SK-N-SH (cell line): ENCODE results near the gene SPRY1. TPM values are rescaled to one million over a fixed set of nuclear protein-coding genes. Genes with fewer than 3 reads are reported as not detected.

ENCODE experiments used
- CTCF ChIA-PET: fragments of 300-600, 350-600 bp; formaldehyde crosslinking; extraction: SDS; loops from one replicate; lab custom pipeline; 2021; lab: Yijun Ruan, JAX
- POLR2A ChIA-PET: fragments of 350-600 bp; sonication (Branson Sonifier 250); formaldehyde crosslinking; extraction: SDS; loops from one replicate; lab custom pipeline; 2020; ENCODE audit warnings: antibody characterized with exemption, inconsistent platforms; lab: Yijun Ruan, JAX
- DNase-seq: peaks from one replicate; pipeline ENCODE4 v3.0.0; 2012
- H2AFZ ChIP-seq: fragments of 200-600 bp; sonication (generic); 2 replicates; pipeline ENCODE4 v1.8.1; 2016; ENCODE audit warnings: antibody characterized with exemption, mild to moderate bottlenecking, low read depth
- H3F3A ChIP-seq: fragments of 200-600 bp; sonication (generic); replicated peaks from 2 replicates; pipeline ENCODE3; 2016; ENCODE audit warnings: antibody characterized with exemption, mild to moderate bottlenecking; ENCODE audit not compliant: insufficient read depth
- H3K27ac ChIP-seq, 2 experiments: fragments of 200-500 bp in 1 of 2; fragments of 200-600 bp in 1 of 2; sonication (Bioruptor generic) in 1 of 2; sonication (generic), shearing (Covaris generic) in 1 of 2; 2 replicates each; pipeline versions ENCODE4 v1.5.1 to v1.6.1; 2014 to 2016; ENCODE audit warnings: low read depth in 2 of 2, inconsistent platforms in 1 of 2, low read length in 1 of 2, mild to moderate bottlenecking in 1 of 2, mixed read lengths in 1 of 2
- H3K27me3 ChIP-seq: fragments of 200-600 bp; sonication (generic), shearing (Covaris generic); 2 replicates; pipeline ENCODE4 v1.6.1; 2016; ENCODE audit warnings: mixed run types; ENCODE audit not compliant: insufficient read depth
- H3K36me3 ChIP-seq, 2 experiments: fragments of 200-500 bp in 1 of 2; fragments of 200-600 bp in 1 of 2; sonication (Bioruptor generic) in 1 of 2; sonication (generic) in 1 of 2; replicated peaks in 1 of 2; 2 replicates each; pipeline versions ENCODE3 to v1.5.1; 2014 to 2016; ENCODE audit warnings: low read length in 1 of 2, mild to moderate bottlenecking in 1 of 2; ENCODE audit not compliant: insufficient read depth in 2 of 2, control insufficient read depth in 1 of 2
- H3K4me1 ChIP-seq, 2 experiments: fragments of 200-500 bp in 1 of 2; fragments of 200-600 bp in 1 of 2; sonication (Bioruptor generic) in 1 of 2; sonication (generic), shearing (Covaris generic) in 1 of 2; 2 replicates each; pipeline versions ENCODE4 v1.5.1 to v1.6.1; 2014 to 2016; ENCODE audit warnings: low read depth in 1 of 2, low read length in 1 of 2, mixed run types in 1 of 2; ENCODE audit not compliant: insufficient read depth in 2 of 2, control insufficient read depth in 1 of 2
- H3K4me2 ChIP-seq: fragments of 200-600 bp; sonication (generic), shearing (Covaris generic); 2 replicates; pipeline ENCODE4 v1.6.1; 2017; ENCODE audit warnings: mixed run types
- H3K4me3 ChIP-seq, 2 experiments: fragments of 200-500 bp in 1 of 2; fragments of 200-600 bp in 1 of 2; sonication (Bioruptor generic) in 1 of 2; sonication (generic), shearing (Covaris generic) in 1 of 2; 2 replicates each; pipeline versions ENCODE4 v1.5.1 to v1.8.1; 2014 to 2016; ENCODE audit warnings: low read depth in 2 of 2, inconsistent platforms in 1 of 2, low read length in 1 of 2, mild to moderate bottlenecking in 1 of 2, mixed read lengths in 1 of 2, moderate library complexity in 1 of 2
- H3K79me2 ChIP-seq: fragments of 200-600 bp; sonication (generic); 2 replicates; pipeline ENCODE4 v1.8.1; 2017; ENCODE audit warnings: mild to moderate bottlenecking; ENCODE audit not compliant: insufficient read depth
- H3K9ac ChIP-seq: fragments of 200-600 bp; sonication (generic); 2 replicates; pipeline ENCODE4 v1.6.1; 2017; ENCODE audit warnings: mixed run types
- H3K9me2 ChIP-seq: fragments of 200-600 bp; sonication (generic); 2 replicates; pipeline ENCODE4 v1.6.1; 2017; ENCODE audit warnings: mixed run types
- H3K9me3 ChIP-seq: fragments of 200-600 bp; sonication (generic); 2 replicates; pipeline ENCODE4 v1.6.1; 2017; ENCODE audit warnings: mixed run types, mild to moderate bottlenecking, moderate library complexity
- H4K20me1 ChIP-seq: fragments of 200-600 bp; sonication (generic); 2 replicates; pipeline ENCODE4 v1.6.1; 2017; ENCODE audit warnings: mild to moderate bottlenecking, mixed run types; ENCODE audit not compliant: insufficient read depth
- CHD2 ChIP-seq: fragments of 150-350 bp; IDR thresholded peaks from 2 replicates; pipeline ENCODE4 v1.6.1; 2018; ENCODE audit warnings: low read length; ENCODE audit not compliant: partially characterized antibody
- ELF1 ChIP-seq: IDR thresholded peaks from 2 replicates; pipeline ENCODE4 v1.4.0; 2012
- EP300 ChIP-seq, 2 experiments: IDR thresholded peaks; 2 replicates each; pipeline versions ENCODE4 v1.4.0 to v1.6.1; 2012; ENCODE audit warnings: borderline replicate concordance in 1 of 2, low read depth in 1 of 2, low read length in 1 of 2
- EZH2phosphoT487 ChIP-seq: fragments of 200-600 bp; sonication (generic); IDR thresholded peaks from 2 replicates; pipeline ENCODE4 v1.6.1; 2017; ENCODE audit warnings: low read depth, mixed run types, mild to moderate bottlenecking, antibody characterized with exemption, moderate library complexity, borderline replicate concordance
- FOSL2 ChIP-seq: IDR thresholded peaks from 2 replicates; pipeline ENCODE4 v1.4.0; 2012; ENCODE audit warnings: low read depth, mild to moderate bottlenecking, moderate library complexity, borderline replicate concordance
- FOXJ3 ChIP-seq: sonication (generic); formaldehyde crosslinking; IDR thresholded peaks from 2 replicates; pipeline ENCODE4 v1.5.1; 2020; ENCODE audit warnings: mild to moderate bottlenecking, missing genetic modification reagents
- FOXM1 ChIP-seq: IDR thresholded peaks from 2 replicates; pipeline ENCODE4 v1.4.0; 2012; ENCODE audit warnings: low read depth, mild to moderate bottlenecking
- GATA2 ChIP-seq: sonication (generic); formaldehyde crosslinking; IDR thresholded peaks from 2 replicates; pipeline ENCODE4 v1.5.0; 2020; ENCODE audit warnings: mild to moderate bottlenecking, missing genetic modification reagents
- NRF1 ChIP-seq: IDR thresholded peaks from 2 replicates; pipeline ENCODE4 v1.6.1; 2012; ENCODE audit warnings: low read depth, mild to moderate bottlenecking, low read length
- RAD21 ChIP-seq: IDR thresholded peaks from 2 replicates; pipeline ENCODE4 v1.6.1; 2012; ENCODE audit warnings: mild to moderate bottlenecking, low read length
- RFX5 ChIP-seq: IDR thresholded peaks from 2 replicates; pipeline ENCODE4 v1.6.1; 2012; ENCODE audit warnings: mild to moderate bottlenecking, improper control_type of control experiment, low read length
- RXRA ChIP-seq: IDR thresholded peaks from 2 replicates; pipeline ENCODE4 v1.4.0; 2012; ENCODE audit warnings: low read depth, mild to moderate bottlenecking, borderline replicate concordance
- SIN3A ChIP-seq: IDR thresholded peaks from 2 replicates; pipeline ENCODE4 v1.6.1; 2012; ENCODE audit warnings: low read depth, mild to moderate bottlenecking, low read length, moderate library complexity, borderline replicate concordance
- SMC3 ChIP-seq: IDR thresholded peaks from 2 replicates; pipeline ENCODE4 v1.6.1; 2012; ENCODE audit warnings: low read depth, low read length, improper control_type of control experiment
- TAF1 ChIP-seq: IDR thresholded peaks from 2 replicates; pipeline ENCODE4 v1.6.1; 2012; ENCODE audit warnings: low read depth, mild to moderate bottlenecking, low read length, moderate library complexity, borderline replicate concordance
- TEAD4 ChIP-seq: IDR thresholded peaks from 2 replicates; pipeline ENCODE4 v1.4.0; 2012; ENCODE audit warnings: mild to moderate bottlenecking, borderline replicate concordance; ENCODE audit not compliant: insufficient read depth
- YY1 ChIP-seq: IDR thresholded peaks from 2 replicates; pipeline ENCODE4 v1.4.0; 2012; ENCODE audit warnings: low read depth, mild to moderate bottlenecking
- WGBS: methylation state at CpG from one replicate; pipeline ENCODE4 v1.1.6; 2017; ENCODE audit warnings: low lambda C conversion rate; 5-methylcytosine and 5-hydroxymethylcytosine counted together
- polyA plus RNA-seq, 3 experiments: library from polyadenylated mRNA; depleted of rRNA; stranded (reverse); fragments of >200 nt; gene quantifications; 2 replicates each; pipeline ENCODE4 v1.2.3, GENCODE V29; 2012
- TF ChIP-seq, protein P1 (sequence below): fragments of 150-350 bp; IDR thresholded peaks from 2 replicates; pipeline ENCODE4 v1.6.1; 2017; ENCODE audit warnings: antibody characterized with exemption, low read length, low read depth, borderline replicate concordance
- TF ChIP-seq, protein P2 (sequence below): IDR thresholded peaks from 2 replicates; pipeline ENCODE4; 2012
- TF ChIP-seq, protein P3 (sequence below): IDR thresholded peaks from 2 replicates; pipeline ENCODE4 v1.4.0; 2012; ENCODE audit warnings: low read depth, borderline replicate concordance

SPRY1 gene
- polyA plus RNA-seq, 1 of the 3 experiments (the other 2 are of a cell fraction), result 12.4 TPM

DNA sequence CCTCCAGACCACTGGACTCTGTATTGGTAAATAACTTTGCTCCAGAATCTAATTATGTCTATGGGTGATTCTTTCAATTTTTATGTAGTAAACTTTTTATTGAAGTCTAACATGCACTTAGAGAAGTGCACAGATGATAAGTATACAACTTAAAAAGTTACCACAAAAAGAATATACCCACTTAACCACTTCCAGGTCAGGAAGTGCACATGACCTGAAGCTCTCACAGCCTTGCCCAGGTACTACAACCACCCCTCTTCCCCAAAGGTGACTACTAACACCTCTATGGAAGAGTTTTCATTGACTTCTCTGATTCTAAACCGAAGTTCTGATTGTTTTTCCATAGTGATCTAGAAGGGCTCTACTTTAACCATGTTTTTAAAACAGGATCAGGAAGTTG lies 43.6 kb upstream of the SPRY1 start:
- no peak for DNase-seq
- Histone ChIP-seq H3F3A (no peaks in the 10 kb centered on the region), H3K36me3 (no peaks in the 10 kb centered on the region), H3K4me2 (no peak overlapping the region), H2AFZ (no peak overlapping the region), H3K27ac (peak overlapping the region in 1 of 2 experiments; percentile 12; a peak in 1 of 4 replicates), H3K9me3 (no peaks in the 10 kb centered on the region), H3K4me1 (peaks cover 0 to 6% of the 10 kb centered on the region in 2 experiments; a peak in 1 of 4 replicates), H3K27me3 (no peaks in the 10 kb centered on the region), H3K9me2 (no peaks in the 10 kb centered on the region), H3K9ac (no peak overlapping the region), H4K20me1 (no peaks in the 10 kb centered on the region), H3K4me3 (no peak overlapping the region), H3K79me2 (no peaks in the 10 kb centered on the region)
- ChIA-PET POLR2A (no interaction called here), CTCF (interaction anchor here (0.9 kb wide), 1 partner anchor 12 kb away, joined by 3 read pairs; no protein-coding TSS in a partner anchor)
- WGBS, result 93% methylated on average over 1 of the region's 1 CpG
- TF ChIP-seq ELF1 (no peak), SMC3 (no peak), TEAD4 (no peak), FOXJ3 (CRISPR knock-in tag) (no peak), GATA2 (no peak), FOXM1 (no peak), EZH2phosphoT487 (no peak), FOSL2 (no peak), EP300 (IDR thresholded peaks at IDR 0.05; ENCODE audit: borderline replicate concordance in 1 of 2, low read depth in 1 of 2, low read length in 1 of 2) (no peak), RAD21 (no peak)
- TF ChIP-seq, protein P1, sequence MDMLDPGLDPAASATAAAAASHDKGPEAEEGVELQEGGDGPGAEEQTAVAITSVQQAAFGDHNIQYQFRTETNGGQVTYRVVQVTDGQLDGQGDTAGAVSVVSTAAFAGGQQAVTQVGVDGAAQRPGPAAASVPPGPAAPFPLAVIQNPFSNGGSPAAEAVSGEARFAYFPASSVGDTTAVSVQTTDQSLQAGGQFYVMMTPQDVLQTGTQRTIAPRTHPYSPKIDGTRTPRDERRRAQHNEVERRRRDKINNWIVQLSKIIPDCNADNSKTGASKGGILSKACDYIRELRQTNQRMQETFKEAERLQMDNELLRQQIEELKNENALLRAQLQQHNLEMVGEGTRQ, result no peak
- TF ChIP-seq, protein P2, sequence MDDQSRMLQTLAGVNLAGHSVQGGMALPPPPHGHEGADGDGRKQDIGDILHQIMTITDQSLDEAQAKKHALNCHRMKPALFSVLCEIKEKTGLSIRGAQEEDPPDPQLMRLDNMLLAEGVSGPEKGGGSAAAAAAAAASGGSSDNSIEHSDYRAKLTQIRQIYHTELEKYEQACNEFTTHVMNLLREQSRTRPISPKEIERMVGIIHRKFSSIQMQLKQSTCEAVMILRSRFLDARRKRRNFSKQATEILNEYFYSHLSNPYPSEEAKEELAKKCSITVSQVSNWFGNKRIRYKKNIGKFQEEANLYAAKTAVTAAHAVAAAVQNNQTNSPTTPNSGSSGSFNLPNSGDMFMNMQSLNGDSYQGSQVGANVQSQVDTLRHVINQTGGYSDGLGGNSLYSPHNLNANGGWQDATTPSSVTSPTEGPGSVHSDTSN, result no peak
- TF ChIP-seq, protein P3, sequence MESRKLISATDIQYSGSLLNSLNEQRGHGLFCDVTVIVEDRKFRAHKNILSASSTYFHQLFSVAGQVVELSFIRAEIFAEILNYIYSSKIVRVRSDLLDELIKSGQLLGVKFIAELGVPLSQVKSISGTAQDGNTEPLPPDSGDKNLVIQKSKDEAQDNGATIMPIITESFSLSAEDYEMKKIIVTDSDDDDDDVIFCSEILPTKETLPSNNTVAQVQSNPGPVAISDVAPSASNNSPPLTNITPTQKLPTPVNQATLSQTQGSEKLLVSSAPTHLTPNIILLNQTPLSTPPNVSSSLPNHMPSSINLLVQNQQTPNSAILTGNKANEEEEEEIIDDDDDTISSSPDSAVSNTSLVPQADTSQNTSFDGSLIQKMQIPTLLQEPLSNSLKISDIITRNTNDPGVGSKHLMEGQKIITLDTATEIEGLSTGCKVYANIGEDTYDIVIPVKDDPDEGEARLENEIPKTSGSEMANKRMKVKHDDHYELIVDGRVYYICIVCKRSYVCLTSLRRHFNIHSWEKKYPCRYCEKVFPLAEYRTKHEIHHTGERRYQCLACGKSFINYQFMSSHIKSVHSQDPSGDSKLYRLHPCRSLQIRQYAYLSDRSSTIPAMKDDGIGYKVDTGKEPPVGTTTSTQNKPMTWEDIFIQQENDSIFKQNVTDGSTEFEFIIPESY, result no peak

DNA sequence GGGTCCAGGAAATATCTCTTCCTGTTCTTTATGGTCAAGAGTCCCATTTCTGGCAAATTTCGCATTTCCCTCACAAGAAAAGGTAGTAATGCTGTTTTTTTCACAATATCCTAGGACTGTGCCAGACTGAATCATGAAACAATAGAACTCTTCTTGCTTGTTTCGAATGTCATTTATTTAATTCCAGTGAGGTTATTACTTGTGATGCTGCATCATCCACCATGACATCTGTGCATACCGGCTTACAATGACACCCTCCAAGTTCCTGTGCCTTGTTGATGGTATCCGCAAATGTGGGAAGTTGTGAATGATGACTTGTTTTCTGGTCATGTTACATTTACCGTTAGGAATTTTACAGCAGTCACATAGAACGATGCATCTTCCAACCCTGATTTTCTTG lies 42.9 kb upstream of the SPRY1 start:
- no peaks in the 10 kb centered on the region for H3K27me3 ChIP-seq
- CTCF ChIA-PET, result no interaction called here
- no peaks in the 10 kb centered on the region for H3K36me3 ChIP-seq
- no peaks in the 10 kb centered on the region for H3K9me2 ChIP-seq
- POLR2A ChIA-PET, result no interaction called here
- peaks cover 0 to 6% of the 10 kb centered on the region in 2 experiments; a peak in 1 of 4 replicates for H3K4me1 ChIP-seq
- H3K9ac ChIP-seq, result no peak overlapping the region
- no peak overlapping the region for H3K27ac ChIP-seq
- H3K4me2 ChIP-seq, result no peak overlapping the region
- H2AFZ ChIP-seq, result no peak overlapping the region
- no peaks in the 10 kb centered on the region for H3F3A ChIP-seq
- no peaks in the 10 kb centered on the region for H3K9me3 ChIP-seq
- no peaks in the 10 kb centered on the region for H3K79me2 ChIP-seq
- no peak overlapping the region for H3K4me3 ChIP-seq
- no peaks in the 10 kb centered on the region for H4K20me1 ChIP-seq
- WGBS, result 91% methylated on average over 6 of the region's 6 CpGs
- no peak for DNase-seq
- TF ChIP-seq RFX5, result no peak
- TF ChIP-seq FOXJ3 (CRISPR knock-in tag), result no peak
- no peak for TF ChIP-seq SMC3
- TF ChIP-seq, protein P3, result no peak
- no peak for TF ChIP-seq ELF1
- no peak for TF ChIP-seq RXRA
- no peak for TF ChIP-seq EP300 (IDR thresholded peaks at IDR 0.05; ENCODE audit: borderline replicate concordance in 1 of 2, low read depth in 1 of 2, low read length in 1 of 2)
- TF ChIP-seq TAF1, result no peak
- TF ChIP-seq YY1, result no peak
- no peak for TF ChIP-seq SIN3A
- TF ChIP-seq RAD21, result no peak
- no peak for TF ChIP-seq EZH2phosphoT487
- no peak for TF ChIP-seq CHD2
- TF ChIP-seq NRF1, result no peak
- TF ChIP-seq, protein P2, result no peak
- no peak for TF ChIP-seq GATA2
